ENCODE results near the gene VGLL4.

The VGLL4 gene

DNA sequence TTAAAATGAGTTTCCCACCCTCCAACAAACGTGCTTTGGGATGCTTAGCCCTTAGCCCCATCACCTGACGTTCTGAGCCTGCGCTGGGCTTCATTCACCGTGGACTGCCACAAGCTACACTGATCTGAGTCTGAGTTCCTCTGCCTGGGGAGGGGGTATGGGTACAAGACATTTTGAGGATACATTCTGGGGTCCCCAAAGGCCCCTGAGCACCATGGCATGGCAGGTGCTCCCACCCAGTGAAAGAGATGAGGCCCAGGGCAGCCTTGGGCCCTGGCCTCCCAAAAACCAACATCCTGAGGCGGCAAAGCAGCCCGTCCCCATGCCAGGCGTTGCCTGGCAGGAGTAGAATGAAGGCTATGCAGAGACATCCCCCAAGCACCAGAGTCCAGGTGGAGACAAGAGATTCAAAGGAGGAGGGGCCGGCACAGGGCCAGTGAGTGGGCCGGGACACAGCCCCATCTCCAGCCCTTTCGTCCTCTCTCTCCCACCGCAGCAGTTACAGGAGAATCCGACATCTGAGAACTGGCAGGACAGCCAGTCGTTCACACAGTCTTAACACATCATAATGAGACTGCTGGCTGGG lies 74.5 kb downstream of the VGLL4 start:
- peaks cover 7% of the 10 kb centered on the region; the same call in 1 of the 2 replicates for H3K36me3 ChIP-seq (ENCODE audit: insufficient read depth, low read length)
- H3K27me3 ChIP-seq (ENCODE audit: insufficient read depth, low read length) = no peaks in the 10 kb centered on the region
- no peaks in the 10 kb centered on the region for H3K4me1 ChIP-seq (ENCODE audit: insufficient read depth, low read length)
- 89% methylated on average over 13 of the region's 13 CpGs for WGBS
- H3K9me3 ChIP-seq (ENCODE audit: insufficient read depth, low read depth, low read length) = no peaks in the 10 kb centered on the region
- no peak overlapping the region for H3K27ac ChIP-seq (ENCODE audit: low read depth, low read length)
- no peak overlapping the region; the same call in 1 of the 2 replicates for H3K9ac ChIP-seq (ENCODE audit: low read depth, low read length)
- no peak overlapping the region for H3K4me3 ChIP-seq (ENCODE audit: low read length)

DNA sequence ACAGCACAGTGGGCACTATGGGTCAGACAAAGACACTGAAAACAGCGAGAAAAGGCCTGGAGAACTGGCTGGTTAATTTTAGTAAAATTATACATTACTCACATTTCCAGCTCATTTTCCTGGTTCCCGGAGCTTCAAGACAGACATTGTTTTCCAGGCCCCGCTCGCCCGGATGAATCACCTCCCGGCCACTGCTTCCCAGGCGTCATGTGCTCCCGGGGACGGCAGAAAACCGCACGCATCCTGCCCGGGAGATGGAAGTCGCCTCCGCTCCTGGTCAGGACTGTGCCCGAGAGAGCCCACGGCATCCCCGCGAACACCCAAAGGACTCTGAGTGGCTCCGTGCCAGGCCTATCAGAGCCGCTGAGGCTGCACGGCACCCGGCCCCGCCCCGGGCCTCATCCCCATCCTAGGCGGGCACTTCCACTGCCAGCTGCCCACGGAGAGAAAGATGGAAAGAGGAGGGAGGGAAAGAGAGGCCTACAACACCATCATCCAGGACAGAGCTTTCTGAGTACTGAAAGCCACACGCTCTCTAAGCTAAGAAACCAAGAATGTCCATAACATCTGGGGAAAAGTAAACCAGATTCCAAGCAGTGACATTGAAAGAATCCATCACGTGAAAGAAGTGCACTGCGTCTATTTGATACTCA lies 75.1 kb downstream of the VGLL4 start:
- WGBS = 95% methylated on average over 28 of the region's 29 CpGs
- no peaks in the 10 kb centered on the region for H3K4me1 ChIP-seq (ENCODE audit: insufficient read depth, low read length)
- H3K9ac ChIP-seq (ENCODE audit: low read depth, low read length) = no peak overlapping the region; the same call in 1 of the 2 replicates

DNA sequence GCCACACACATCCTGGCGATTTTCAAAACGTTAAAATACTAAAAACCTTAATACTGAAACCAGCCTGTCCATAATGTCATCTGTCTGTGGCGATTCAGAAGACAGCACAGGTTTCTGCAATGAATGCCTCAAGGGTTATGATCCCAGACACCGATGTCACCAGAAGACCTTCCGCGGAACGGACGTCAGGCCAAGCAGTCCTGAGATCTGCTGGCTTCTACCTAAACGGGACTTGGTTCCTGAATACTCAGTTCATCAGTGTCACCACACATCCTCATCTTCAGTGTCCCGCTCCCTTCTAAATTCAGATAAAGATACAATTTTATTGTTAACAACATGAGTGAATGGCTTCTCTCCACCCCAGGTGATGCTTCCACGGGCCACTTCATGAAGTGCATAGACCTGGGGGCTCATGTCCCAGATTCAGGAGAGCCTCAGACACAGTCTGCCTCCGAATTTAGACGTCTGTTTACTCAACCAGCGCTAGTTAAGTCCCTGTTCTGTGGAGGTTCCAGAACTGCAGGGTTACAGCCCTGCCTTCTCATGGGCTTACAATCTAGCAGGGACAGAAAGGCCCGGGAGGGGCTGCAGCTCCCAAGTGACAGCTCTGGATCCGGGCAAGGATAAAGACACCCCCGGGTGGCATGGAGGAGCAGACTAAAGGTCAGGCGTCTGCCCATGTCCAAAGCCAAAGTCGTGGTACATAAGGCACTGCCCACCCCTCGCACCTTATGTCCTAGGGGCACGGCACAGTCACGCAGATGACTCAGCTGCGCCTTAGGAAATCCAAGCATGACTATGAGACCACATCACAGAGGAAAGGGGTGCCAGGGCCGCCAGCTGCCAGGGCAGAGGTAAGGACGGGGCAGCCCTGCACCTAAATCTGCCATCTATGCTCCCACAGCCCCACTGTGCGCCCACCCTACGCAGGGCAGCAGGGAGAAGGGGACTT lies 75.9 kb downstream of the VGLL4 start:
- Histone ChIP-seq H3K27me3 (ENCODE audit: insufficient read depth, low read length) (no peaks in the 10 kb centered on the region), H3K4me3 (ENCODE audit: low read length) (no peak overlapping the region), H3K9ac (ENCODE audit: low read depth, low read length) (no peak overlapping the region), H3K36me3 (ENCODE audit: insufficient read depth, low read length) (peaks cover 19% of the 10 kb centered on the region), H3K9me3 (ENCODE audit: insufficient read depth, low read depth, low read length) (no peaks in the 10 kb centered on the region), H3K4me1 (ENCODE audit: insufficient read depth, low read length) (no peaks in the 10 kb centered on the region), H3K27ac (ENCODE audit: low read depth, low read length) (0 out of 2 replicates have a peak overlapping the region, but pooled peaks have one; percentile 30)
- 92% methylated on average over 27 of the region's 27 CpGs for WGBS

More for the DNA sequence above, 75.1 kb downstream of the VGLL4 start:
- Histone ChIP-seq H3K9me3 (ENCODE audit: insufficient read depth, low read depth, low read length) (no peaks in the 10 kb centered on the region), H3K36me3 (ENCODE audit: insufficient read depth, low read length) (peaks cover 11% of the 10 kb centered on the region; the same call in 1 of the 2 replicates), H3K27ac (ENCODE audit: low read depth, low read length) (0 out of 2 replicates have a peak overlapping the region, but pooled peaks have one; percentile 30), H3K4me3 (ENCODE audit: low read length) (no peak overlapping the region), H3K27me3 (ENCODE audit: insufficient read depth, low read length) (no peaks in the 10 kb centered on the region)

DNA sequence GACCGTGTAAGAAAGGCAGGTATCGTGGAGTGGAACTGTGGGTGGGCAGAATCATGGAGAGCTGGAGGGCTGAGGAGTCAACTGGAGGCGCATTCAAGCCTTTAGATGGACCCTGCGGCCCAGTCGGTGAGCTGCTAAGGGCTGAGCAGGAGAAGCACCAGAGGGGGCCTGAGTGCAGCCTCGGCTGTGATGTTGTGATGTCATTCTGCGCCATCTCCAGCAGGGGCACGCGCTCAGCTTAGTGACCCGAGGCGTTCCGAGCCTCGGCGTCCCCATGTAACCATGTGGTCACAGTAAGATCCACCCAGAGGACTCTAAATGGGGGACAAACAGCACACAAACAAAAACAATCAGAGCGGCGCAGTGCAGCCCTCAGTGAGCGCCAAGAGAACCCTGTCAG lies 76.8 kb downstream of the VGLL4 start:
- no peaks in the 10 kb centered on the region for H3K4me1 ChIP-seq (ENCODE audit: insufficient read depth, low read length)
- H3K9me3 ChIP-seq (ENCODE audit: insufficient read depth, low read depth, low read length) = no peaks in the 10 kb centered on the region
- H3K27ac ChIP-seq (ENCODE audit: low read depth, low read length) = no peak overlapping the region
- H3K4me3 ChIP-seq (ENCODE audit: low read length) = no peak overlapping the region
- H3K27me3 ChIP-seq (ENCODE audit: insufficient read depth, low read length) = no peaks in the 10 kb centered on the region
- 89% methylated on average over 16 of the region's 17 CpGs for WGBS
- H3K9ac ChIP-seq (ENCODE audit: low read depth, low read length) = no peak overlapping the region
- peaks cover 22% of the 10 kb centered on the region for H3K36me3 ChIP-seq (ENCODE audit: insufficient read depth, low read length)

DNA sequence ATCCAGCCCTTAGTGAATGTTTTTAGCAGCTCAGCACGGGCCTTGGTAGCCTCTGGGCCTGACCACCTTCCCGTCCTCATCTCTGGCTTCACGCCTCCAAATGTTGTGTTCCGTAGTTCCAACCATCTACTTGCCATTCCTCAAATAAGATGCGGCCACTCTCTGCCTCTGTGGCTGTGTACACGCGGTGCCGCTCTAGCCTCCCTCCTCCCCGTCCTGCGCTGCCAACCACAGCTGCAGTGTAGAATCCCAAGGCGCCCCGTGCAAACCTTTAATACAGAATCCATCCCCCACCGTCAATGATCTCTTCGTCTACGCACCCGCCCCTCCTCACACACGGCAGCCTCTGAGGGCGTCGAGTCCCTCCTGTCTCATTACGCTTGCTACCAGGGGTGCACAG lies 77.2 kb downstream of the VGLL4 start:
- Histone ChIP-seq H3K9me3 (ENCODE audit: insufficient read depth, low read depth, low read length) (no peaks in the 10 kb centered on the region), H3K9ac (ENCODE audit: low read depth, low read length) (no peak overlapping the region), H3K27ac (ENCODE audit: low read depth, low read length) (no peak overlapping the region), H3K4me1 (ENCODE audit: insufficient read depth, low read length) (no peaks in the 10 kb centered on the region), H3K27me3 (ENCODE audit: insufficient read depth, low read length) (no peaks in the 10 kb centered on the region), H3K4me3 (ENCODE audit: low read length) (no peak overlapping the region), H3K36me3 (ENCODE audit: insufficient read depth, low read length) (peaks cover 22% of the 10 kb centered on the region)
- WGBS = 95% methylated on average over 20 of the region's 20 CpGs

DNA sequence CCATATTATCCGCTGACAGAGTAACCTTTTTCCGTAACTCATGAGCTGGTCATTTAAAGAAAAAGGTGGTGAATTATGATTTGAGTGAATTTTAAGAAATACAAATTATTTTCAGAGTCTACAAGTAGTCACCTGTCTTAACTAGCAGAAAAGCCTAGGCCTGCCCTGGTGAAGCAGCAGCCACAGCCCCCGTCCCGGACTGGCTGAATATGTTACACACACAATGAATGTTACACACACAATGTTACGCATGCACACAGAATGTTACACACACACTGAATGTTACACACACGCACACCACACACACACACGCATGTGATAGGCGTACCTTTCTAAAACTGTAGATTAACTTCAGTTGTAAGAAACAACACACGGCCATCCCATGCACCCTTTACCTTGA lies 77.8 kb downstream of the VGLL4 start:
- Histone ChIP-seq H3K9ac (ENCODE audit: low read depth, low read length) (no peak overlapping the region), H3K36me3 (ENCODE audit: insufficient read depth, low read length) (peaks cover 22% of the 10 kb centered on the region), H3K27me3 (ENCODE audit: insufficient read depth, low read length) (no peaks in the 10 kb centered on the region), H3K27ac (ENCODE audit: low read depth, low read length) (no peak overlapping the region), H3K9me3 (ENCODE audit: insufficient read depth, low read depth, low read length) (no peaks in the 10 kb centered on the region), H3K4me1 (ENCODE audit: insufficient read depth, low read length) (no peaks in the 10 kb centered on the region), H3K4me3 (ENCODE audit: low read length) (no peak overlapping the region)
- 96% methylated on average over 8 of the region's 9 CpGs for WGBS

DNA sequence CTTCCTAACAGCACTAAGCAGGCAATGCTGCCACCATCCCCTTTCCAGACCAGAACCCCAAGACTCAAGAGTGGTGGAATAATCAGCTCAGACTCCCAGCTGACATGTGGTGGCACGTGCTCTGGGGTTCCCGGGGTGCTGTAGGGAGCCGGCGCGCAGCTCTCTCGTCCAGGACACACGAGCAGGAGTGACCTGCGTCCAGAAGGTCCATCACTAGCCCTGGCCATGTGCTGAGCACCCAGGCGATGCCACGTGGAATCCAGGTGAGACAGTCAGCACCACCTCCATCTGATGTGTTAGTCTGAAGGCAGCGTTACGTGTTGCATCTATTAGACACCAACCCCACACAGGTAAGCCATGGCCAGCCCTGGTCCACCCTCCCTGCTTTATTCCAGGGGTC lies 78.2 kb downstream of the VGLL4 start:
- Histone ChIP-seq H3K4me3 (ENCODE audit: low read length) (no peak overlapping the region), H3K9ac (ENCODE audit: low read depth, low read length) (no peak overlapping the region), H3K36me3 (ENCODE audit: insufficient read depth, low read length) (peaks cover 22% of the 10 kb centered on the region), H3K4me1 (ENCODE audit: insufficient read depth, low read length) (no peaks in the 10 kb centered on the region), H3K27ac (ENCODE audit: low read depth, low read length) (no peak overlapping the region), H3K27me3 (ENCODE audit: insufficient read depth, low read length) (no peaks in the 10 kb centered on the region), H3K9me3 (ENCODE audit: insufficient read depth, low read depth, low read length) (no peaks in the 10 kb centered on the region)
- WGBS = 95% methylated on average over 12 of the region's 12 CpGs

DNA sequence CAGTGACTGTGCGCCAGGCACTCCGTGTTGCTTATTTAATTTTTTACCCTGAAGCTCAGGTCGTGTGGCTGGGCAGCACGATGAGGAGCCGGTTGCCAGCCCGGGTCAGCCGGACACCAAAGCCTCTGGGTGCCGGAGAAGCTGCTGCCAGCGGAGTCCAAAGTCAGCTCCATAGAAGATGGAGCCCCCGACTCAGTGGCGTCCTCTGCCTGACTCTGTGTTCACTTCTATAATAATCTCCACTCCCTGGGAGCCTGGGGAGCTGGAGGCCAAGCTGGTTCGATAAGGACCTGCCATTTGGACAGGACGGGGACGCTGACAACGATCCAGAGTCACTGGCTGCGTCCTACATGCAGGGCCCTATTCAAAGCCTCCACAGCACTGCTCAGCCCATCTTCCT lies 78.6 kb downstream of the VGLL4 start:
- WGBS = 95% methylated on average over 16 of the region's 16 CpGs
- Histone ChIP-seq H3K27me3 (ENCODE audit: insufficient read depth, low read length) (no peaks in the 10 kb centered on the region), H3K36me3 (ENCODE audit: insufficient read depth, low read length) (peaks cover 25% of the 10 kb centered on the region), H3K4me1 (ENCODE audit: insufficient read depth, low read length) (no peaks in the 10 kb centered on the region), H3K4me3 (ENCODE audit: low read length) (no peak overlapping the region), H3K27ac (ENCODE audit: low read depth, low read length) (no peak overlapping the region), H3K9ac (ENCODE audit: low read depth, low read length) (no peak overlapping the region), H3K9me3 (ENCODE audit: insufficient read depth, low read depth, low read length) (no peaks in the 10 kb centered on the region)

DNA sequence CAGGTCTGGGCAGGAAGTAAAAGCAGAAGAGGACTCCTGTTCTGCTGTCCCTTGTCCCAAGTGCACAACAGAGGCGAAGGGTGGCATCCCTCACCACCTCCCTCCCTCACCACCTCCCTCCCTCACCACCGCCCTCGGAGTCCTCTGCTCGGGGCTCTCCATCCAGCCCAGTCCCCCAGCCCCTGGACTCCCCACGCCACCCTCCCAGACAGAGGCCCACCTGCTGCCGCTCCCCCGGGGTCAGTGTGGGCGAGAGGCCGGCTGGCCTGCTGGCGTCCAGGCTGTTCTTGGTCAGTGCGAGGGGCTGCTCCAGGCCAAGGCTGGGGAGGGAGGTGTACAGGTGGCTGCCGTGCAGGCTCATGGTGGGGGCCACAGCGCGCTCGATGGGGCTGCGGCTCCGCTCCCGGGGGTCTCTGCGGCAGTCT lies 79.1 kb downstream of the VGLL4 start:
- Histone ChIP-seq H3K9me3 (ENCODE audit: insufficient read depth, low read depth, low read length) (no peaks in the 10 kb centered on the region), H3K36me3 (ENCODE audit: insufficient read depth, low read length) (peaks cover 26% of the 10 kb centered on the region), H3K27me3 (ENCODE audit: insufficient read depth, low read length) (no peaks in the 10 kb centered on the region), H3K9ac (ENCODE audit: low read depth, low read length) (no peak overlapping the region), H3K4me3 (ENCODE audit: low read length) (no peak overlapping the region), H3K4me1 (ENCODE audit: insufficient read depth, low read length) (no peaks in the 10 kb centered on the region), H3K27ac (ENCODE audit: low read depth, low read length) (no peak overlapping the region)
- WGBS = 95% methylated on average over 19 of the region's 19 CpGs

DNA sequence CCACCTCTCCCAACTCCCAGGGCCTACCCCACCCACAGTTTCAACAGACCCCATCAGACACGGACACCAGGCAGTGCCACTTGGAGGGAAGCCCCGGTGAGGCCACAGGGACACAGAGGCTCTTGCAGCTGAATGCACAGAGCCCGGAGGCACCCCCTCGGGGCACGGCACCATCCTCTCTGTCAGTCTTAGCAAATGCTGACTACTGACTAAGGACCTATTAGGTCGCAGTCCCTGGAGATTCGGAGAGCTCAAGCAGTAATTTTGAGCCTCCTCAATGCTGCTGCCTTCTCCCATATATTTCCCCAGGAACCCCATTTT lies 79.9 kb downstream of the VGLL4 start:
- WGBS = 93% methylated on average over 7 of the region's 7 CpGs
- Histone ChIP-seq H3K9me3 (ENCODE audit: insufficient read depth, low read depth, low read length) (no peaks in the 10 kb centered on the region), H3K27ac (ENCODE audit: low read depth, low read length) (no peak overlapping the region), H3K9ac (ENCODE audit: low read depth, low read length) (no peak overlapping the region), H3K36me3 (ENCODE audit: insufficient read depth, low read length) (peaks cover 31% of the 10 kb centered on the region), H3K4me1 (ENCODE audit: insufficient read depth, low read length) (no peaks in the 10 kb centered on the region), H3K4me3 (ENCODE audit: low read length) (no peak overlapping the region), H3K27me3 (ENCODE audit: insufficient read depth, low read length) (no peaks in the 10 kb centered on the region)

All from HUES64 (cell line).